Hematopoietic multipotent progenitor cell treated with erythropoietin and hydrocortisone succinate and interleukin-3 and kit ligand, for 6 days (in vitro differentiated cells): ENCODE results near the gene GYPC.

ENCODE experiments used
- DNase-seq: peaks from one replicate; pipeline ENCODE4 v3.0.0-alpha.2; 2015

GYPC gene

GRCh38 chr2:126652323-126652891 lies 3.6 kb upstream of the GYPC start:
- DNase-seq = no peak

- no peak for DNase-seq
Measured at GRCh38 chr2:126653109-126653508, 2.8 kb upstream of the GYPC start.

- no peak for DNase-seq
Measured at GRCh38 chr2:126653761-126654160, 2.2 kb upstream of the GYPC start.

DNA sequence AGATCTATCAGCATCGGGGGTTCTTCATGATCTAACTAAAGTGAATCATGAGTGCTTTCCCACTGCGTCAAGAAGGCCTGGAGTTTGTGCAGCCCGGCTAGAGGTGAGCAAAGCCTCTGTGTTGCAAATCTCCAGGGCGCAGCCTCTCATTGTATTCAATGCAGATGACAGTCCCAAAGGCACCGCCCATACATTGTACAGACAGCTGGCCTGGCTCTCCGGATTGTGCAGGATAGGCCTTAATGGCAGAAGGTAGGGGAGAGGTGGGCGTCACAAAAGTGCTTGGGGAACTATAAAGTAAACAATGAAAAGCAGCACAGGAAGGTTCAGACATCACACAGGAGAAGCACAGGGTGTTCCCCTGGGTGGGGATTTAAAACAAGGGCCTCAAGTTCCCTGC lies 907 bp upstream of the GYPC start:
- peak; percentile 75 for DNase-seq

GRCh38 chr2:126656431-126657147 lies 631 bp downstream of the GYPC start:
- peak; percentile 60 for DNase-seq

DNA sequence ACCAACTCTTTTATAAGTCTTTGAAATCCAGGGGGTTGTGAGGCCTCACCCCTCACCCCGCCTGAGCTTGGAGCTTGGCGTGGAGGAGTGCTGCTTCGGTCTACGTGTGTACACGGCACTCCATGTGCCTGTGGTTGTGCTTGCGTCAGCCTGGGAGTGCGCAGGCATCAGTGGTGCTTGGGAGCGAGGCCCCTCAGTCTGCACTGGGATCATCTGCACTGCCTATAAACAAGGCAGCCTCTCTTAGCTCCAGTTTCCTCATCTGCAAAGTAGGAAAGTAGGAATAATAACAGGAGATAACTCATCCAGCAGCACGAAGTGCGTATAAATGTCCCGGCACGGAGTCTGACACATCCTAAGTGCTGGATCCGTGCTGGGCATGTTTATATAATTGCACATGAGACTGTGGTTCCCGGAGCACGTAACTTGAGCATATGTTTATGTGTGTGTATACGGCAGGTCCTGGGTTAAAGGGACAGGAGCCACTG lies 1.2 kb downstream of the GYPC start:
- DNase-seq = peak; percentile 81

GRCh38 chr2:126657636-126658318 lies 1.8 kb downstream of the GYPC start:
- peak; percentile 85 for DNase-seq

GRCh38 chr2:126658319-126658904 lies 2.5 kb downstream of the GYPC start:
- DNase-seq = peak; percentile 51

DNA sequence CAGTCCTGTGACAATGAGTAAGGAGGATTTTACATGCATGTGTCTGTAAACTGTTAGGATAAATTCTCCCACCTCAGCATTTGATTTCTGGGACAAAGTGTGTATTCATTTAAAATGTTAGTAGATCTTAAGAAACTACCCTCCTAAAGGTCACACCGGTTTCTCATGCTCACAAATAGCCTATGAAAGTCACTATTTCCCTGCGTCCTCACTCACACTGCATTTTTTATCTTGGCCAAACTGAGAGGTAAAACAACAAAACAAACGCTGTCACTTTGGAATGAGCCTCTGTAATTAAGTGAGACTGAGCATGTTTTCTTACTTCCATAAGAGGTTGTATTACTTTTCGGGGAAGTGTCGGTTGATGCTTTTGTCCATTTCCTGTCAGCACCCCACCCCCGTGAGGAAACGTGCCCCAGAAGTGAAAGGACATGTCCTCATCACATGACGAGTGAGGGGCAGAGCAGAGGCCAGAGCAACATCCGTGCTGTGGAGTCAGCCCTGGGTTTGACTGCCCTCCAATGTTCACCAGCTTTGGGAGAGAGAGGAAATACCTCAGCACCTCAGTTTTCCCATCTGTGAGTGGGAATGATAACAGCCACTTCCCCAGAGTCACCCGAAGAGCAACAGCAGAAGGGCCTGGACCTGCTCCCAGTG lies 3.1 kb downstream of the GYPC start:
- peak; percentile 85 for DNase-seq

GRCh38 chr2:126659562-126660467 lies 3.9 kb downstream of the GYPC start:
- peak; percentile 86 for DNase-seq

- no peak for DNase-seq
Measured at GRCh38 chr2:126660971-126661370, 5.0 kb downstream of the GYPC start.

- peak; percentile 97 for DNase-seq
Measured at GRCh38 chr2:126661702-126662500, 5.9 kb downstream of the GYPC start.

DNA sequence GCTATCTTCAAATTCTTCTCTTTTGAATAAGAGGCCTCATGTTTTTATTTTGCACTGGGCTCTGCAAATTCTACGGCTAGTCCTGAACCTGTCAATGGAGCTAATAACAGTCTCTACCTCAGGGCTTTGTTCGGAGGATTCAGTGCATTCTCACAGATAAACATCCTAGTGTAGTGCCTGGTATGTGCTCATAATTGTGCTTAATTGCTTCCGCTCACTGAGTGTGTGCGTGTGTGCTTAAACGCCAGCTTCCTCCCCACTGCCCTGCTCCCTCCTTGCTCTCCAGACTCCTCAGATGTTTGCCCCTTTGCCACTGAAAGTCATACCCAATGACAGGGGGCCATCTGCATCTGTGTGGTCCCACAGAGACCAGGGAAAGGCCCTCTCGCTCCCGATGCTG lies 6.7 kb downstream of the GYPC start:
- DNase-seq = peak; percentile 53

GRCh38 chr2:126663184-126663963 lies 7.4 kb downstream of the GYPC start:
- DNase-seq = no peak

DNA sequence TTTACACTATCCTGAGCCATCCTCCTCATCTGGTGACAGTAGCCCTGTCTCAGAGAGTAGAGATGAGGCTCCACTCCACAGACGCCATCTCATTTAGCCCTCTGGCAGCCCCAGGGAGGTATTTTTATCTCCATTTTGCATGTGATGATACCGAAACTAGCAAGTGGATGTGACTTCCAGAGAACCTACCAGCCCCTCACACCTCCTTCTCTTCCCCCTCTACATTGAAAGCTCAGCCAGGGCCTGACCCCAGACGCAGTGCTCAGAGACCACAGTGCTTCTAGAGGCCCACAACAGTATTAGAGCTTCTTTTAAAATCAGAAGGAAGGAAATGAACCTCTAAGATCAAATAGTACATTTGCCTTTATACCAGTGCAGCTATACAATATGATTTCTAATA lies 8.3 kb downstream of the GYPC start:
- peak; percentile 59 for DNase-seq

DNA sequence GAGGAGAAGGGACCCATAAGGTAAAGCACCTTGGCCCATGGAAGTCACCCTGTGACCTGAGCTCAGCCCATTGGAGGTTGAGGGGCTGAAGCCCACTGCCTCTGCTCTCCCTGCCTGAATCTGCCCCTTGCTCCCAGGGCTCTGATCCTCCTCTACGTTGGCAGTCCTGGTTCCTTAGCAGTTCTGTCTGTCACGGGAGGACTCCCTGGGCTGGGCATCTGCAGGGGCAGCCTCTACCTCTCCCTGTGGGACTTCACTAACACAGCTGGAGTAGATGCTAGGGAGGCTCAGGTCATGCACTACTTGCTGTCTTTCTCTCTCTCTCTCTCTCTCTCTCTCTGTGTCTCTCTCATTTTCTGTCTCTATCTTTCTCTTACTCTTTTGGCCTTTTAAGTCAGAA lies 8.7 kb downstream of the GYPC start:
- no peak for DNase-seq

GRCh38 chr2:126665483-126665882 lies 9.5 kb downstream of the GYPC start:
- DNase-seq = no peak

DNA sequence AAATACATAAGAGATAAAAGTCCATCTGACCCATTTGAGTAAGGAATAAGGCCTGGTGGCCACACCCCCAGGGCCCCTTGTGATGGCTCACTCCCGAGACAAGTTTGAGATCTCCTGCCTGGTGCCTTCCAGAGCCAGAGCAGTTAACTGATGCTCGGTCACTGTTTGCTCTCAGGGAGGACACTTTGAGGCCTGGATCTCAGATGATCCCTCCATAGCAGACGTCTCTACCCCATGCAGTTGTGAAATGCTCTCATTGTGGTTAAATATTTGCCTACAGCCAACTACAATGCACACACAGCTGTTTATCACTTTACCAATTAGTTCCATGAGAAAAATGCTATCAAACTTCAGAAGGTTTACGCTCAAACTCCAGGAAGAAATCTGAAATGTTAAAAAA lies 12.3 kb downstream of the GYPC start:
- peak; percentile 32 for DNase-seq

GRCh38 chr2:126669772-126670171 lies 13.8 kb downstream of the GYPC start:
- no peak for DNase-seq

GRCh38 chr2:126671488-126671887 lies 15.5 kb downstream of the GYPC start:
- DNase-seq = no peak
